Stimulated activated CD8-positive, alpha-beta memory T cell treated with anti-CD3 and anti-CD28 coated beads, Interleukin-12 subunit alpha, Interleukin-12 subunit beta, amount 100 ng/mL, for 4 hours (primary cell): Measurements from ENCODE around the gene TRABD2B.

ENCODE experiments used
- DNase-seq: peaks from one replicate; pipeline ENCODE4 v3.0.0-alpha.2; 2020; ENCODE audit warnings: low read depth

TRABD2B gene

DNA sequence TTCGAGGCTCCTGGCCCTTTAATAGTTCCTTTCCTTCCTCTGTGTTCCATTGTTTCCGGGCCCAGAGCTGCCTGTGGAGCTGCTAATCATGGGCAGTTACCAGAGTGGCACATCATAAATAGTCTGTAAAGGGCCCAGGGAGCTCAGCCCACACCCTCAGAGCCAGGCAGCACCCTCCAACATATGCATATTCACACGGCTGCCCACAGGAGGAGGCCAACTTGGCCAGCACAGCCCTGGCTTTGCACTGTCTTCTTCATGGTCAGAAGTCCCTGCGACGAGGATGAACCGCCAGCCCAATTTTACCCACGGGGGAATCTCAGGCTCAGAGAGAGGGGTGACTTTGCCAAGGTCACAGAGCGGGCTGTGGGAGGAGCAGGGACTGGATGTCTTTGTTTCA, 172.5 kb downstream of the TRABD2B start:
- no peak for DNase-seq

DNA sequence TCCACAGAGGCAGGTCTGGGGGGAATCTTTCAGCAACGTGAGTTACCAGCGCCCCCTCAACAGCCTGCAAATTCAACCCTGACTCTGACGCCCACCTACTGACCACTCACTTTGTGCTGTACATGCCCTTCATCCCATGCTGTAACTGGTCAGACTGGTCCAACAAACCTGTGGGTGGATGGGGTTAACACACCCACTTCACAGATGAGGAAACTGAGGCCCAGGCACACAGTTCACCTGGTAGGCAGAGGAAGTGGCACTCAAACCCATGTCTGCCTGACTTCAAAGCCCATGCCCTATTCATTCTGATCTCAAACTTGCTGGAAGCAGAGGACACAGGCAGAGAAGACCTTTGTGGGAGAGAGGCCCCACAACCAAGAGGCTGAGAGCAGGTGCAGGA, 172.9 kb downstream of the TRABD2B start:
- DNase-seq: no peak

DNA sequence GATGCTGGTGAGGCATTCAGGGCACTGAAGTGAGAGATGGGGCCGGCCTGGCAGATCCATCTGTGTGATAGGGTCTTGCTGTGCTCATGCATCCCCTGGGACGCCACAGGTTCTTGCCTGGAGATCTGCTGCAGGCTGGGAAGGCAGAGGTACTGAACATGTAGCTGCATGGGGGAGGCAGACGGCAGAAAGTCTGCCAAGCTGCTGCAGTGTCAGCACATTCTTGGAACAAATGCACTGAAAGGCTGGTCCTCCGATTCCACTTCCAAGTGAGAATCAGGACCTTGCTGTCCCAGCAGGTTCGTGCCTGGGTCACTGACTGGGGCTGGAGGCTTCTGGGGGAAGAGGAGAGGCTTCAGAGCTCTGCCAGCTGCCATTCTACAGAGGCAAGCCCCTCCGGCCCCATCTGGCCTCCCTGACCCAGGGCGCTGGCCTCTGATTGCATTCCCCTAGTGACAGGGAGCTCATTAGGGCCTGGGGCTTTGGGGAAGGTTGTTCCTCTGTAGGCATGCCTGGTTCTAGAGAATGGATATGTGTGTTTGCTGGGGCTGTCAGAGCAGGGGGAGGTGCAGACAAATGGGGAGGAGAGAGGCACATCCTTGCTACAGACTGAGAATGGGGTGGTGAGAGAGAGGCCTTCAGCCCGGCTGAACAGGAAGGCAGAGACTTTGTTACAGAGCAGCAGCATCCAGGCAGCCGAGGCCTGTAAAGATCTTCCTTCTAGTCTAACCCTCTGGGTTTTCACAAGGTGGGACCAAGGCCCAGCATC, 174.0 kb downstream of the TRABD2B start:
- DNase-seq: no peak

DNA sequence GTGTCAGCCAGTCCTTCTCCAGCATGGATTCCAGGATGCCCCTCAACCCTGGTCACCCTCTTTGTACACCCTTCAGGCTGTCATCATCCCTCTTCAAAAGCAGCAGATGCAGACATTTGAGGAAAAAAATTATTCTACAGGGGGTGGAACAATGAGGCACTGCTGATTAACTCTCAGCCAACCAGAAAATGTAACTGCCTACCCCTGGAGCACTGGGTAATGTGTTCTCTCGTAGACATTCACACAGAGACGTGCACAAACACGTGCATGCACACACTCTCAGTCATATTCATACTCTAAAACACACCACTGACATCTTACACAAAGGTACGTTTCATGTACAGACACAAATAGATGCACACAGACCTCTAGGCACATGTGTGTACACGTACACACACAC, 175.4 kb downstream of the TRABD2B start:
- no peak for DNase-seq

DNA sequence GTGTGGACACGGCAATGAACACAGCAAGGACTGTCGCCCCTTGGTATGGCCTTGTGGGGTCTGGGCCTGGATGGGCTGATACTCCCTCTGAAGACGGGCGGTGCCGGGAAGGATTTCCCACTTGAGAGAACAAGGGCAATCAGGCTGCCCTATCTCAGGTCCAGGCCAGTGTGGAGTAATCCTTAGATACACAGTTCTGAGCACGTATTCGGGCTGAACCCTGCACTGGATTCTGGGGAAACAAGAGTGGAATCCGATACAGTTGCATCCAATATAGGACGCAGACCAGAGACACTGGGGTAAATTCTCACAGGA, 177.7 kb downstream of the TRABD2B start:
- no peak for DNase-seq

DNA sequence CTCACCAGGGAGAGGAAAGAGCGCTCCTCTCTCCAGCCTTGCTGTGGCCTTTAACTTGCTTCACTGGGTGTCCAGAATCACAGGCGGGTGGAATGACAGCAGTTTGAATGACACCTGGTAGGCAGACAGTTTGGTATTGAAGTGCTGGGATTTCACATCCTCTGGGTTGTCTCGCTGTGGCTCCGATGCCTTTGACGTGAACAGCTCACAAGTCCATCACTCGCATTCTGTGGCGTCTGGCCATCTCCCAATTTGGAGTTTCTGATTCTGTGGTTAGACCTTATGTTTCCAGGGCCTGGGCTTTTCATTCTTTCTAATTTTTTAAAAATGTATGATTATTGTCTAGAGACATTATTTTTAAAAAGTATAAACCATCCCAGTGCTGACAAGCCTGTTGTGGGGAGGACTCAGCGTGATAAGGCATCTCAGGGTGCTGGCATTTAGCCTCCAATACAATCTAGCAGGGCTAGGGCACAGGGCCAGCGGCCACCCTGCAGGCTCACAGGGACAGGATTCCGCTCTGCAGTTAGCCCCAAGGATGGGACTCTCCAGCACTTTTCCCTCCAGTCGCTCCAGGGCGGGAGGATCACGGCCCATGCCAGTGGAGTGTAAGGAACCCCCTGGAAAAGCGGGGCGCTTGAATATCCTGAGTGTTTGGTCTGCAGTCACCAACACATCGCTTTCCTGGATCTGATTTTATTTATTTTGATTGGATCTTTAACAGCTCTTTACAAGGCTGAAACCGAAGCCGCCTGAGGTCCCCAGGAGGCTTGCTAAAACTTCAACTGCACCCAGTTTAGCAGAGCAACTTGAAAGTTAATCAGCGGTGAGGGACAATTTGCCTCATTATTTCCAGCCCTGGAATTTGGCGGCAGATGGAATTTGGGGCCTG, 178.3 kb downstream of the TRABD2B start:
- no peak for DNase-seq

DNA sequence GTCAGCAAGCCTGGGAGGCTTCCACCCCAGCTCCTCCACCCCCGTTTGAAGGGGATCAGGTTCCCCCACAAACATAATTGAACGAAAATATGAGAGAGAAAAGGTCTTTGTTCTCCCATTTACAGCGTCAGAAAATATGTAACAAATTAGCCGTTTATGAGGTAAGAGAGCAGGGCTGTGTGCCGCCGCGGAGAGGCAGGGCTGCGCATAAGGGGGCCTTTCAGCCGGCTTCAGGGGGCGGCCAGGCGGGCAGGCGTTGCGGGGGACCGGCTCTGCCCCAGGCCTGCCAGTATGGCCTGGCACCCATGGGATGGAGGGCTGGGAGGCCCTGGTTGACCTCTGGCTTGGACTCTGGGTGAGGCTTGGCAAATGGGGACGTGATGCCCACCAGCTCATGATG, 179.3 kb downstream of the TRABD2B start:
- no peak for DNase-seq

DNA sequence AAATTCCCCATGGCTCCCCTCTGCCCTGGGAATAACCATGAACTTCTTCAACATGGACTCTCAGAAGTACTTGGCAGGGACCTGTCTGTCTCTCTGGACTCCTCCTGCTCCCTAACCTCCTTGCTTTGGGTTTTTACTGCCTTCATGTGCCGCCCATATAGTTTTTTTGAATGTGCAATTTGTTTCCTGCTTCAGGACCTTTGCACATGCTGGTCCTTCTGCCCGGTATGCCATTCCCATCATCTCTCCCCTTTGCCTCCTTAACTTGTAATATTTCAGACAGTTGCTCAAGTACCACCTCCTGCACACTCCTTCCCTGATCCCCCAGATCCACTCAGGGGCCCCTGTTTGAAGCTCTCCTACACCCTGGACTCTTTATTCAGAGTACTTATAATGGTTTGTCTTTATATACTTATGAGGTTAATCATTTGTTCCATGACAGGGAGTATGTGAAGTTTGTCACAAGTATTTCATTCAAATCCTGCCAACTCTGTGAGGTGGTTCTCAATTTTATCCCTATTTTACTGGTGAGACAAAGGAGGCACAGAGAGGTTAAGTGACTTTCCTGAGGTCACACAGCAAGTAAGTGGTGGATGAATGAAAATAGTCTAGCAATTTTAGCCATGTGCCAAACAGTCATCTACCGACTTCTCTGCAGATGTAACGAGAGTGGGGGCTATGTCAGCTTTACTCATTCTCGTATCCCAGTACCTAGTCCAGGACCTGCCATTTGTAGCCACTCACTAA, 180.7 kb downstream of the TRABD2B start:
- DNase-seq: no peak

DNA sequence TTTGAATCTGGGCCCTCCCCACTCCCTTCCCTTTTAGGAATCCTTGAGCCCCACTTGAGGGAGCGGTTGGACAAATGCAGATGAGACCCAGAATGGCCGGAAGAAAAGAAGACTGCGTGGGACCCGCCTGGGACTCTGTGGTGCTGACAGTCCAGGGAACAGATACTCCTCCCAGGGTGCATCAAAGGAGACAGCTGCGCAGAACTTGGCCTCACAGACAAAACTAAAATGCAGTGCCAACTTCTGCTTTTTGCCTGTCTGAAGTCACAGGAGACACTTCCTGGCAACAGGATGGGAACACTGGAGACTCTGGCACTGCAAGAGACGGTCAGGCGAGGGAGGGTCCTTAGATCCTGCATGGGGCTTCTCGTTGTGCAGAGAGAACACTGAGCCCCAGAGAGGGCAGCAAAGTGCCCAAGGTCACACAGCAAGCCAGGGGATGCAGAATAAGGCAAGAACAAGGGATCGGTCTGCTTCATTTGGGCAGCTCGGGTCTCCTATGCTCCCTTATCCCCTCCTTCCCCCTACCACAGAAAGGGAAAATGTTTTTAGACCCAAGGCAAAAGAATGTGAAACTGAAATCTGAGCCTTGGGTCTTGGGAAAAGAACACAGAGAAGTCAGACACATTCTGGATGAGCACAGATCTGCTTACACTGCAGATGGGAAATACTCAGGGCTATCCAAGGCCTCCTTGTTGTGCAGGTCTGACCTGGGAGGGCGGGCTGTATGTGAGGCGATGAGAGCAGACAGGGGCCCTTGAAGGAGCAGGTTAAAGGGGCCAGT, 182.4 kb downstream of the TRABD2B start:
- DNase-seq: no peak

DNA sequence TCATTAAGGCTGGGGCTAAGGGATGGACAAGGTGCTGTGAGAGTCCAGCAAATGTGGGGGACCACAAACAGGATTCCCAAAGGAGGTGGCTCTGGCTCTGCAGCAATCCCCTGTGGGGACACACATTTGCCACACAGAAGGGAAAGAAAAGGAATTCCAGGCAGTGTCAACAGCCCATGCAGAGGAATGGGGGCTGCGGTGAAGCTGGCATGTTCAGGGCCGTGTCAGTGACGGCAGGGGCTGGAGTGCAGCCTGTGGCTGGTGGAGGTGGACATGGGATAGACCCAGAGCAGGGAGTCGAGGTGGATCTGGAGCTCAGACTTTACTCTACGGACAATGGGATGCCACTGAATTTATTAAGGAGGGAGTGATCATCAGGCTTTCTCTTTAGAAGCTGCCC, 183.2 kb downstream of the TRABD2B start:
- DNase-seq: no peak

DNA sequence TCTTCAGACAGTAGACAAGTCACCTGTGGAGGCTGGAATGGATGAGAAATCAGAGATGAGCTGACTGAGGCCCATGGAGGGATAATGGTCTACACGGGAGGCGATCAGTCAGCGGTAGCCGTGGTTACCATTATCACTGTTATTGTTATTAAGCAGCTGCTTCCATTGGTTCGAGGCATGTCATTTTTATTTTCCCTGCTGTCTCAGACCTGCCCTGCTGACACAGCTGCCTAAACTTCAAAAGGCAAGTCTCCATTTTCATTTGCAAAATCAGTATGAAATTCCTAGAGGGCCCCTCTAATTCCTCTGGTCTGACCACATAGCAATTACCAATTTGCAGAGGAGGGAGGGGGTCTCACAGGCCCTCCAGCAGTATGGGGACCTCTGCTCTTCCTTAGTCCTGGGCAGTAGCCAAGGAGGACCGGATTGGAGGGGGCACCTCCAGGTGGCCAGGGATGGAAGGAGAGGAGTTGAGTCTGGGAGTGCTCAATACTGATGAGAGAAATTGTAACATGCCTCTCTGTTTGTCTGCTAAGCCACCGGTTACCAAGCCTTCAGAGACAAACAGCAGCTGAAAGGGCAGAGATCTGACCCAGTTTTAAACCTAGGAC, 184.2 kb downstream of the TRABD2B start:
- no peak for DNase-seq

DNA sequence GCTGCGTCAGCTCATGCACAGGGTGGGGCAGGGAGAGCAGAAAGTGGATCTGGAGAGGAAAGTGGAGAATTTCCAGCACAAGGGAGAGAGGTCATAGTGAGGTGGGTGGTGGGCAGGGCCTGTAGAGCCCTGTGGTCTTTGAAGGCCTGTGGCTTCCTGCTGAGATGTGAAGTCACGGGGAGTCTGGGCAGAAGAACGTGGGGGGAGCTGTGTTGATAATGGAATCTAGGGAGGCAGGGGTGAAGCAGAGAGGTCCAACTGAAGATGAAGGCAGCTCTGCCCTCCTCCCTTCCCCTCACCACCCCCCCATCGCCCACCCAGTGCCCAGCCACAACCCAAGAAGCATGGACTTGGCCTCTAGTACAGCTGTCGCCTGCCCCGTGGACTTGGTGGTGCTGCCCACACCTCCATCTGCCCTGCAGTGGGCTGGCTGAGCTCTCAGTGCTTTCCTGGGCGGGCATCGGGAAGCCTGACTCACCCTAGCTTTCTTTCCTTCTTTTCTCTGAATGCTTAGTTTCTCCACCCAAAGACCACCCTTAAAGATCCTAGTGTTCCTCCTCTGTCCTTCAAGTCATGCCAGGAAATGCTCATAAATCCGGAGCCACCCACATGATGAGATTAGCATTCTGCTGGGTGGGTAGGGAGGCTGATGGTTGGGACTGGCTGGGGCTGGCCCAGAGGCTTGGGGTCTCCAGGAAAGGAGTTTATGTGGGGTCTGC, 186.1 kb downstream of the TRABD2B start:
- no peak for DNase-seq

DNA sequence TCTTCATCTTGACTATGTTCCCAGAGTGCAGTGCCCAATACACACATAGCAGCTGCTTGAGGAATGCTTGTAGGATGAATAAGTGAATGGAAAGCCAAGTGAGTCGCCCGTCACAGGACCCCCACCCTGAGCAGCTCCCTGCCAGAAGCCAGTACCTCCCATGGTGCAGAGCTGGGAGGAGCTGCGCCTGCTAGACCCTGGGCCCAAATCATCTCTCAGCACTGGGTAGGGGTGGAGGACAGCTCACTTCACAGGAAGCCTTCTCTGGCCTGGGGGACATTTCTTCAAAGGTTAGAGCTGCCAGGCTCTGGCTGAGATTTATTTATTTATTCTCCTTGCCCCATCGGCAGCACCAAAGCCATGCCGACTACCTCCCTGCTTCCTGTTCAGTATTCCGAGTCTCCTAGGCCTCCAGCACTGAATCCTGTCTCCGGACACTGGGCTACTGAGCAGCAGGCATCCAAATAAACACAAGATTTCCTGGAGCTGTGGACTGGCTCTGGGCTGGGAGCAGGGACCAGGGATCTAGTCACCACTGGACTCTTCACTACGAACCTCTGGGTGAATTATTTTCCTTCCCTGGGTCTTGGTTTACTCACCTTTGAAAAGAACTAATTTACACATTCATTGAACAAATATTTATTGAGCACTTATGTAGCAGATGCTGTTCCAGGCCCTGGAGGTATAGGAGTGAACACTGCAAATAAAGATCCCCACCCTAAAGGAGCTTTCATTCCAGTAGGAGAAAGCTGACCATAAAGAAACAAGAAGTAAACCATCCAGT, 187.7 kb downstream of the TRABD2B start:
- no peak for DNase-seq

DNA sequence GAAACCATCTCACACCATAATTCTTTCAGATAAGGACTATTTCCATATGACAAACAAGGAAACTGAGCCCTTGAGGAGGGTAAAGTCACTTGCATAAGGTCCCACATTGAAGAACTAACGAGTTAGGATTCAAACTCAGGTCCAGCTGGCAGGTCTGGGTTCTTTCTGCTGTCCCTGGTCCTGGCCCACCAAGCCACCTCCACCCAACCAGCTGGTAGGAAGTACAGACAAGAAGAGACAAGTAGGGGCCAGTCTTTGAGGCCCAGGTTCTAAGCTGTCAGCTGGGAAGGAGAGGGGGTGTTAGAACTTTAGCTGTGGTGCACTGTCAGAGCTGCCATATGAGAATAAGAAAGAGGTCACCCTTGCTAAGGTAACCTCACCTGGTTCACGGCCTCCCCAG, 188.6 kb downstream of the TRABD2B start:
- no peak for DNase-seq

DNA sequence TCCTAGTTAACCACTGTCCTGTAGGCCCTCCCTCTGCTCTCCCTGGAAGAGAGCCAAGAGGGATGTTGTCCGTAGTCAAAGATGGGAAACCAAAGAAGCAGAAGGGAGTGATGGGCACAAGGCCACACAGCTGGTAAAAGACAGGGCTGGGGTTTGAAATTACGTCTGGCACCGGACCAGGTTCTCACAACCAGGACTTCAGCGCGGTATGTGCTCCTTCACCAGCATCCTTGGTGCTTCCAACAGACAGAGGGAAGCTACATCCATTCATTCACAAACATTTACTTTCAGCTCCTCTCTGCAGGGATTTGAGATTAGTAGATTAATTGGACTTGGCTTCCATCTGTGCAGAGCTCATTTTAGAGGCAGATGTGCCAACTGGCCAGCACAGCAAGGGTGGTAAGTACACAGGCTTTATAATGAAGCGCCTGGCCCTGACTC, 191.2 kb downstream of the TRABD2B start:
- DNase-seq: no peak

DNA sequence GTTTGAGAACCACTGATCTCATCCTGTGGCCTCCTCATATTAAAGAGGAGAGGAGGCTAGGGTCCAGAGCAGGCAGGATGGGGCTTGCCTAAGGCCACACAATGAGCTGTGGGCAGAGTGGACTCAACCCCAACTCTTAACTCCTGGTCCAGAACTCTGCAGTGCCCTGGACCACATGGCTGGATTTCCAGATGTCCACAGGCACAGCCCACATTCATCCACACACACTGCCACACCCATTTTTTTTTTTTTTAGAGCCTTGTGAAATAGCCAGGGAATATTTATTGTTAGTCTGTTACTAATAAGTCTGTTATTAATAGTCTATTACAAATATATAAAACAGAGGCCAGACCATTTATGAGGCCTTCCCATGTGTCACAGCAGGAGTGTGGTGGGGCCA, 192.2 kb downstream of the TRABD2B start:
- DNase-seq: no peak

DNA sequence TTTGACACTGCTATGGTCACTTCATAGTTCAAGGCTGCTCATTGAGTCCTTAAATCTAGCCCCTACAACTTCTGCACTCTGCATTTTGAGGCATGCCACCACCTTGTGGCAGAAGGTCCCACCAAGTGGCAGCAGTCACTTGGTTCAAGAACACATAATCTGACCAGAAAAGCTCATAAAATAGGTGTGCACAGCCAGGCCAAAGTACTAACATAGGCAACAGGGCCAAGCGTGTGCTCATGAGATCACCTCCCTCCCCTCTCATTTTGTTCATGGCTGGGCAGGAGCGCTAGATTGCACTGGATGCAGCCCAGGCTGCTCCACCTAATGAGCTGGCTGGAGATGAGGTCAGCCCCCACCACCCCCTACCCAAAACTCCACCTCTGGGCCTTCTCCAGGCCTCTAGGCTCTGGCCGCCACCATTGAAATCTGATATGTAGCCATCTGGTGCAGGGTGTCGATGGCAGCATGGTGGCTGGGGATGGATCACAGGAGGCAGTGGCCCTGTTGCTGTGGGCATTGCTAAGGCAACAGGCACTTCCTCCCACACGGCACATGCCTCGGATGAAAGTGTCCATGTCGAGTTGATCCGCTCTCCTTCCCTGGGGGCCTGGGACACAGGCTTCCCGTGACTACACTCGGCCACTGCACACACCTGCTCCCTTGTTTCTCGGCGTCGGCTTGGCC, 193.2 kb downstream of the TRABD2B start:
- DNase-seq: no peak

DNA sequence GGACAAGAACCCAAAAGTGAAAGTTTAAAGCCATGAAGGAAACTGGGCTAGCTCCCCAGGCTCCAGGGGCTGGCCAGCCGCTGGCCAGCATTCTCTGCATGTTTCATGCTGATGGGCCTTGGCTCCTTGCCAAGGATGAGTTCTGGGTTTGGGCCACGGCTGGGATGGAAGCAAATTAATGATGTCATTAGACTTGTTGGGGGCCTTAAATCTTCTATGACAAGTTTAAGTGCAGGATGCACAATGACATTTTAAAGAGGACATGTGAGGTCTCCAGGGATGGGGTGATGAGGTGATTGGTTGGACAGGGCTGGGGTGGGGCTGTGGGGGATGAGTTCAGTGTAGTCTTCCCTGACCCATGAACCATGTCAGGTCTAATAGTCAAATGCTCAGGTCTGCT, 199.6 kb downstream of the TRABD2B start:
- DNase-seq: no peak

DNA sequence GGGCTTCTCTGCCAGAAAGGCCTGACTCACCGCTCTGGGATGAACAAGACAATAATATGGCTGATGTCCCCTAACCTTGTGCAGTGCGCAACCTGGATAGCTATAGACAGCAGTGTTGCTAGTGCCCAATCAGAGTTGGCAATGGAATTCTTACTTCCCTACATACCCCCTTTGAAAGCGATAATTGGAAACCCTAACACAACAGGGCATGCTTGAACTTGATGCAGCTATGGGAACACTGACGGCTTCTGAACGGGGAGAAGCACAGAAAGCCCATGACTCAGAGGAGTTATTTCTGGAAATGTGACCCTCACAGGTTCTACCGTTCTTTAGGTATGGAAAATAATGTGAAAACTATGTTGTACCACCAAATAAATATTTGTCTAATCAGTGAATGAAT, 200.6 kb downstream of the TRABD2B start:
- DNase-seq: no peak

DNA sequence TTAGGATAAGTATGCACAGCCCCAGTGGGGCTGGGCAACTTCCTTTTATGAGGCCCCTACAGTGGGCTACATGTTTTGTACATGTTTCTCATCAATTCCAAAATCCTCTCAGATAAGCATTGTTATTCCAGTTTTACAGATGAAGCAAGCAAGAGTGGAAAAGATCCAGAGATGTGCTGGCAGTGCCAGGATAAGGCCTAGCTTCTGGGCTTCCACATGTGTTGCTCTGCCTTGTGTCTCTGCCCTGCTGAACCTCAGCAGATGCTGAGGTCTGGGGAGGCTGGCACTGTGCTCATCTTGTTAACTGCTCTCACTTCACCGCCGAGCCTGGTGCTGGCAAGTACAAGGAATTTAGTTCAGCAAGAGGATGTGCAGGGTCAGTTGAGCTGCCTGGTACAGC, 202.1 kb downstream of the TRABD2B start:
- DNase-seq: no peak
